ENCODE data around the gene SORCS1.

DNA sequence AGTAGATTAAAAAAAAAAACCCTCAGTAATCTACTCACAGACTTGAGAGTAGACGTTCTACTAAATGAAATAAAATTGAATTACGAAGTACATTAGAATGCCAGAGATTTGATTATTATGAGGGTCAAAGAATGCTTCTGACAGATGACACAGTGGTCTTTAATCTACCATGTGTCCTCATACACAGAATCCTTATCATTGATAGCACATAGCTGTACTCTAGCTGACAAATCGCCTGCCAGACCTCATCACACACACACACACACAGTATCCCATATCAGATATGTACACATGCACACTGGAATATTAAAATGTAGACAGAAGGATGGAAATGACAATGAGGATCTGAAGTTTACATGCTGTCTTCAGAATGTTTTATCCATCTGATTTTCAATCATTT lies 104.6 kb downstream of the SORCS1 start:
- TF ChIP-seq, protein P1, sequence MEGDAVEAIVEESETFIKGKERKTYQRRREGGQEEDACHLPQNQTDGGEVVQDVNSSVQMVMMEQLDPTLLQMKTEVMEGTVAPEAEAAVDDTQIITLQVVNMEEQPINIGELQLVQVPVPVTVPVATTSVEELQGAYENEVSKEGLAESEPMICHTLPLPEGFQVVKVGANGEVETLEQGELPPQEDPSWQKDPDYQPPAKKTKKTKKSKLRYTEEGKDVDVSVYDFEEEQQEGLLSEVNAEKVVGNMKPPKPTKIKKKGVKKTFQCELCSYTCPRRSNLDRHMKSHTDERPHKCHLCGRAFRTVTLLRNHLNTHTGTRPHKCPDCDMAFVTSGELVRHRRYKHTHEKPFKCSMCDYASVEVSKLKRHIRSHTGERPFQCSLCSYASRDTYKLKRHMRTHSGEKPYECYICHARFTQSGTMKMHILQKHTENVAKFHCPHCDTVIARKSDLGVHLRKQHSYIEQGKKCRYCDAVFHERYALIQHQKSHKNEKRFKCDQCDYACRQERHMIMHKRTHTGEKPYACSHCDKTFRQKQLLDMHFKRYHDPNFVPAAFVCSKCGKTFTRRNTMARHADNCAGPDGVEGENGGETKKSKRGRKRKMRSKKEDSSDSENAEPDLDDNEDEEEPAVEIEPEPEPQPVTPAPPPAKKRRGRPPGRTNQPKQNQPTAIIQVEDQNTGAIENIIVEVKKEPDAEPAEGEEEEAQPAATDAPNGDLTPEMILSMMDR (IDR thresholded peaks at IDR 0.05; ENCODE audit: low read depth, low read length, poor library complexity, severe bottlenecking): no peak
- TF ChIP-seq EZH2phosphoT487 (IDR thresholded peaks at IDR 0.05; ENCODE audit: borderline replicate concordance, low read length): no peak
